ENCODE data around the gene LDB2. TPM values are rescaled to one million over a fixed set of nuclear protein-coding genes. Genes with fewer than 3 reads are reported as not detected.
A peak's percentile ranks its signal among the peaks of the same experiment; 100 is the strongest.

The LDB2 gene
- total and polyA plus RNA-seq, 2 experiments from 2014 or later: 48.6 to 80.1 TPM

DNA sequence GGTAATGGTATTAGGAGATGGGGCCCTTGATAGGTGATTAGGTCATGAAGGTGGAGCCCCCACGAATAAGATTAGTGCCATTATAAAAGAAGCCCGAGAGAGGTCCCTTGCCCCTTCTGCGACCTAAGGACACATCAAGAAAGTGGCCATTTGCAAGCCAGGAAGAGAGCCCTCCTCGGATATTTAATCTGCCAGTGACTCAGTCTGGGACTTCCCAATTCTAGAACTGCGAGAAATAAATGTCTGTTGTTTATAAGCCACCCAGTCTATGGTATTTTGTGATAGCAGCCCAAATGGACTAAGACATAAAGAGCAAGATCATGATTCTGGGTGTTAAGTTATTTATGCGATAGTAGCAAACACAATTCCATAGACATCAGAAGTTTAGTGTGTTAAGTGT is 192.2 kb downstream of the LDB2 start (continued):
- TF ChIP-seq STAT1 (IDR thresholded peaks at IDR 0.05; ENCODE audit: unreplicated experiment) (no peak), EZH2phosphoT487 (IDR thresholded peaks at IDR 0.05; ENCODE audit: unreplicated experiment) (no peak)
- TF ChIP-seq, protein P1, sequence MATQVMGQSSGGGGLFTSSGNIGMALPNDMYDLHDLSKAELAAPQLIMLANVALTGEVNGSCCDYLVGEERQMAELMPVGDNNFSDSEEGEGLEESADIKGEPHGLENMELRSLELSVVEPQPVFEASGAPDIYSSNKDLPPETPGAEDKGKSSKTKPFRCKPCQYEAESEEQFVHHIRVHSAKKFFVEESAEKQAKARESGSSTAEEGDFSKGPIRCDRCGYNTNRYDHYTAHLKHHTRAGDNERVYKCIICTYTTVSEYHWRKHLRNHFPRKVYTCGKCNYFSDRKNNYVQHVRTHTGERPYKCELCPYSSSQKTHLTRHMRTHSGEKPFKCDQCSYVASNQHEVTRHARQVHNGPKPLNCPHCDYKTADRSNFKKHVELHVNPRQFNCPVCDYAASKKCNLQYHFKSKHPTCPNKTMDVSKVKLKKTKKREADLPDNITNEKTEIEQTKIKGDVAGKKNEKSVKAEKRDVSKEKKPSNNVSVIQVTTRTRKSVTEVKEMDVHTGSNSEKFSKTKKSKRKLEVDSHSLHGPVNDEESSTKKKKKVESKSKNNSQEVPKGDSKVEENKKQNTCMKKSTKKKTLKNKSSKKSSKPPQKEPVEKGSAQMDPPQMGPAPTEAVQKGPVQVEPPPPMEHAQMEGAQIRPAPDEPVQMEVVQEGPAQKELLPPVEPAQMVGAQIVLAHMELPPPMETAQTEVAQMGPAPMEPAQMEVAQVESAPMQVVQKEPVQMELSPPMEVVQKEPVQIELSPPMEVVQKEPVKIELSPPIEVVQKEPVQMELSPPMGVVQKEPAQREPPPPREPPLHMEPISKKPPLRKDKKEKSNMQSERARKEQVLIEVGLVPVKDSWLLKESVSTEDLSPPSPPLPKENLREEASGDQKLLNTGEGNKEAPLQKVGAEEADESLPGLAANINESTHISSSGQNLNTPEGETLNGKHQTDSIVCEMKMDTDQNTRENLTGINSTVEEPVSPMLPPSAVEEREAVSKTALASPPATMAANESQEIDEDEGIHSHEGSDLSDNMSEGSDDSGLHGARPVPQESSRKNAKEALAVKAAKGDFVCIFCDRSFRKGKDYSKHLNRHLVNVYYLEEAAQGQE (IDR thresholded peaks at IDR 0.05; ENCODE audit: unreplicated experiment): no peak
- TF ChIP-seq, protein P2, sequence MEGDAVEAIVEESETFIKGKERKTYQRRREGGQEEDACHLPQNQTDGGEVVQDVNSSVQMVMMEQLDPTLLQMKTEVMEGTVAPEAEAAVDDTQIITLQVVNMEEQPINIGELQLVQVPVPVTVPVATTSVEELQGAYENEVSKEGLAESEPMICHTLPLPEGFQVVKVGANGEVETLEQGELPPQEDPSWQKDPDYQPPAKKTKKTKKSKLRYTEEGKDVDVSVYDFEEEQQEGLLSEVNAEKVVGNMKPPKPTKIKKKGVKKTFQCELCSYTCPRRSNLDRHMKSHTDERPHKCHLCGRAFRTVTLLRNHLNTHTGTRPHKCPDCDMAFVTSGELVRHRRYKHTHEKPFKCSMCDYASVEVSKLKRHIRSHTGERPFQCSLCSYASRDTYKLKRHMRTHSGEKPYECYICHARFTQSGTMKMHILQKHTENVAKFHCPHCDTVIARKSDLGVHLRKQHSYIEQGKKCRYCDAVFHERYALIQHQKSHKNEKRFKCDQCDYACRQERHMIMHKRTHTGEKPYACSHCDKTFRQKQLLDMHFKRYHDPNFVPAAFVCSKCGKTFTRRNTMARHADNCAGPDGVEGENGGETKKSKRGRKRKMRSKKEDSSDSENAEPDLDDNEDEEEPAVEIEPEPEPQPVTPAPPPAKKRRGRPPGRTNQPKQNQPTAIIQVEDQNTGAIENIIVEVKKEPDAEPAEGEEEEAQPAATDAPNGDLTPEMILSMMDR (conservative IDR thresholded peaks at IDR 0.05; ENCODE audit: low read depth in 2 of 2): no peak

GRCh38 chr4:16705341-16705740 is 193.1 kb downstream of the LDB2 start:
- Histone ChIP-seq H3K4me2 (no peak overlapping the region), H3K36me3 (ENCODE audit: insufficient read depth) (no peaks in the 10 kb centered on the region), H3K27me3 (ENCODE audit: insufficient read depth) (no peaks in the 10 kb centered on the region), H4K20me1 (replicated peaks; ENCODE audit: insufficient read depth) (no peaks in the 10 kb centered on the region), H3F3A (replicated peaks; ENCODE audit: low read depth) (no peaks in the 10 kb centered on the region), H3K79me2 (replicated peaks; ENCODE audit: insufficient read depth) (no peaks in the 10 kb centered on the region; the same call in 1 of the 2 replicates), H3K4me1 (ENCODE audit: insufficient read depth) (0 out of 2 replicates have a peak, but pooled peaks cover 2% of the 10 kb centered on the region), H3K9me2 (ENCODE audit: insufficient read depth) (peaks cover 10% of the 10 kb centered on the region), H3K4me3 (no peak overlapping the region), H3K27ac (ENCODE audit: low read depth) (no peak overlapping the region), H2AFZ (no peak overlapping the region)
- no peak overlapping the region for H3K4me3 Mint-ChIP-seq
- no peaks in the 10 kb centered on the region for H3K9me3 Mint-ChIP-seq
- ATAC-seq: peak; percentile 58
- H3K4me1 Mint-ChIP-seq: peaks cover 23% of the 10 kb centered on the region
- DNase-seq (ENCODE audit: low spot score): no peak
- no peak overlapping the region for H3K27ac Mint-ChIP-seq
- H3K36me3 Mint-ChIP-seq (ENCODE audit: low read depth): no peaks in the 10 kb centered on the region
- H3K27me3 Mint-ChIP-seq (ENCODE audit: insufficient read depth, low read depth, poor library complexity): no peaks in the 10 kb centered on the region
- TF ChIP-seq STAT1 (IDR thresholded peaks at IDR 0.05; ENCODE audit: unreplicated experiment) (no peak), JUNB (IDR thresholded peaks at IDR 0.05; ENCODE audit: unreplicated experiment) (no peak), CREB1 (CRISPR knock-in tag; IDR thresholded peaks at IDR 0.05; ENCODE audit: low read depth) (no peak), EZH2 (IDR thresholded peaks at IDR 0.05; ENCODE audit: low read depth, unreplicated experiment) (no peak), ZNF462 (CRISPR knock-in tag; IDR thresholded peaks at IDR 0.05) (no peak), ZNF331 (CRISPR knock-in tag; IDR thresholded peaks at IDR 0.05; ENCODE audit: low read depth) (no peak)
- TF ChIP-seq, protein P2 (conservative IDR thresholded peaks at IDR 0.05; ENCODE audit: low read depth in 2 of 2): no peak
- TF ChIP-seq, protein P3, sequence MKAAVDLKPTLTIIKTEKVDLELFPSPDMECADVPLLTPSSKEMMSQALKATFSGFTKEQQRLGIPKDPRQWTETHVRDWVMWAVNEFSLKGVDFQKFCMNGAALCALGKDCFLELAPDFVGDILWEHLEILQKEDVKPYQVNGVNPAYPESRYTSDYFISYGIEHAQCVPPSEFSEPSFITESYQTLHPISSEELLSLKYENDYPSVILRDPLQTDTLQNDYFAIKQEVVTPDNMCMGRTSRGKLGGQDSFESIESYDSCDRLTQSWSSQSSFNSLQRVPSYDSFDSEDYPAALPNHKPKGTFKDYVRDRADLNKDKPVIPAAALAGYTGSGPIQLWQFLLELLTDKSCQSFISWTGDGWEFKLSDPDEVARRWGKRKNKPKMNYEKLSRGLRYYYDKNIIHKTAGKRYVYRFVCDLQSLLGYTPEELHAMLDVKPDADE (IDR thresholded peaks at IDR 0.05): no peak
